GM18951 (cell line): ENCODE data around the gene CHN2.
"Not testable (repeated sequence)": the region's sequence is repeated elsewhere in the genome, so short reads cannot be mapped to it uniquely, and the experiment has no call there.

Source experiments
- POLR2A ChIP-seq: IDR thresholded peaks from 4 replicates; pipeline ENCODE4 v1.6.1; 2011; ENCODE audit warnings: mild to moderate bottlenecking; ENCODE audit not compliant: insufficient read length, insufficient read depth; ENCODE audit errors: extremely low read depth
- in situ Hi-C: fragments of 300-500 bp; cut with MboI; formaldehyde crosslinking; loops from one replicate; pipeline ENCODE4 v1.12.0; 2022; ENCODE audit warnings: low sequenced_read_pairs, mixed read lengths, inconsistent platforms; ENCODE audit not compliant: unreplicated experiment

CHN2 gene

GRCh38 chr7:29516491-29516890, 321.9 kb downstream of the CHN2 start:
- in situ Hi-C loops, result no loop called here

GRCh38 chr7:29518616-29519015, 324.0 kb downstream of the CHN2 start:
- in situ Hi-C loops, result no loop called here
- no peak for TF ChIP-seq POLR2A

More at GRCh38 chr7:29516491-29516890, 321.9 kb downstream of the CHN2 start:
- no peak for TF ChIP-seq POLR2A

GRCh38 chr7:29523728-29524127, 329.2 kb downstream of the CHN2 start:
- no peak for TF ChIP-seq POLR2A
- in situ Hi-C loops, result no loop called here

GRCh38 chr7:29527505-29528108, 333.0 kb downstream of the CHN2 start:
- in situ Hi-C loops, result no loop called here
- TF ChIP-seq POLR2A, result no peak

GRCh38 chr7:29528526-29528925, 334.0 kb downstream of the CHN2 start:
- in situ Hi-C loops, result not testable (repeated sequence)
